HEK293T (cell line): ENCODE measurements around the gene ERCC8.

Experiments used
- CTCF ChIA-PET: fragments of 350-600 bp; formaldehyde crosslinking; extraction: SDS; loops from one replicate; lab custom pipeline; 2021; ENCODE audit warnings: antibody characterized with exemption, inconsistent platforms; lab: Yijun Ruan, JAX
- POLR2A ChIA-PET: fragments of 350-600 bp; formaldehyde crosslinking; extraction: SDS; loops from one replicate; lab custom pipeline; 2020; ENCODE audit warnings: antibody characterized with exemption, inconsistent platforms; lab: Yijun Ruan, JAX
- DNase-seq: peaks from one replicate; pipeline ENCODE4 v3.0.0; 2012; ENCODE audit warnings: mixed read lengths; ENCODE audit errors: extremely low spot score
- ARNT ChIP-seq: fragments of 450-650 bp; IDR thresholded peaks from 2 replicates; pipeline ENCODE4 v1.6.1; 2017; ENCODE audit warnings: mild to moderate bottlenecking
- BHLHE40 ChIP-seq: fragments of 450-650 bp; IDR thresholded peaks from 2 replicates; pipeline ENCODE4 v1.6.1; 2016; ENCODE audit warnings: mild to moderate bottlenecking, moderate library complexity, borderline replicate concordance
- CTBP1 ChIP-seq: fragments of 450-650 bp; IDR thresholded peaks from 2 replicates; pipeline ENCODE4 v1.6.1; 2016; ENCODE audit warnings: borderline replicate concordance
- ELF4 ChIP-seq: fragments of 450-650 bp; IDR thresholded peaks from 2 replicates; pipeline ENCODE4 v1.6.1; 2017; ENCODE audit warnings: antibody characterized with exemption
- FOXA1 ChIP-seq: fragments of 450-650 bp; IDR thresholded peaks from 2 replicates; pipeline ENCODE4 v1.6.1; 2016; ENCODE audit warnings: mild to moderate bottlenecking
- FOXK2 ChIP-seq: fragments of 450-650 bp; IDR thresholded peaks from 2 replicates; pipeline ENCODE4 v1.6.1; 2016; ENCODE audit warnings: mild to moderate bottlenecking
- FOXM1 ChIP-seq: fragments of 450-650 bp; IDR thresholded peaks from 2 replicates; pipeline ENCODE4 v1.6.1; 2017; ENCODE audit warnings: mild to moderate bottlenecking, borderline replicate concordance
- HDGF ChIP-seq: fragments of 450-650 bp; IDR thresholded peaks from 2 replicates; pipeline ENCODE4 v1.6.1; 2017; ENCODE audit warnings: antibody characterized with exemption, borderline replicate concordance
- L3MBTL2 ChIP-seq: fragments of 450-650 bp; conservative IDR thresholded peaks from 2 replicates; pipeline ENCODE4 v1.6.1; 2016; ENCODE audit warnings: mild to moderate bottlenecking
- LEF1 ChIP-seq: fragments of 450-650 bp; IDR thresholded peaks from 2 replicates; pipeline ENCODE4 v1.6.1; 2017; ENCODE audit warnings: mild to moderate bottlenecking, borderline replicate concordance
- NFRKB ChIP-seq: fragments of 450-650 bp; IDR thresholded peaks from 2 replicates; pipeline ENCODE4 v1.6.1; 2016; ENCODE audit warnings: mild to moderate bottlenecking, moderate library complexity
- SP1 ChIP-seq: fragments of 450-650 bp; IDR thresholded peaks from 2 replicates; pipeline ENCODE4 v1.6.1; 2017
- SUZ12 ChIP-seq: fragments of 450-650 bp; IDR thresholded peaks from 2 replicates; pipeline ENCODE4 v1.6.1; 2016; ENCODE audit warnings: mild to moderate bottlenecking
- TARDBP ChIP-seq: fragments of 450-650 bp; IDR thresholded peaks from 2 replicates; pipeline ENCODE4 v1.6.1; 2016
- ZNF384 ChIP-seq: fragments of 450-650 bp; IDR thresholded peaks from 2 replicates; pipeline ENCODE4 v1.6.1; 2016
- TF ChIP-seq, protein P1 (sequence below): fragments of 450-650 bp; IDR thresholded peaks from 2 replicates; pipeline ENCODE4 v1.6.1; 2016

Gene ERCC8

DNA sequence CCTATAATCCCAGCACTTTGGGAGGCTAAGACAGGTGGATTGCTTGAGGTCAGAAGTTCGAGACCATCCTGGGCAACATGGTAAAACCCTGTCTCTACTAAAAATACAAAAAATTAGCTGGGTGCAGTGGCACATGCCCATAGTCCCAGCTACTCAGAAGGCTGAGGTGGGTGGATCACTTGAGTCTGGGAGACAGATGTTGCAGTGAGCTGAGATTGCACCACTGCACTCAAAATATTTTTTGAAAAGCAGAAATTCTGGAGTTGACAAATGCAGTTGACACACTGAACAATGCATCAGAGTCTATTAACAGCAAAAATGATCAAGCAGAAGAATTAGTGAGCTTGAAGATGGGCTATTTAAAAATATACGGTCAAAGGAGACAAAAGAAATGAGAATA lies 35.6 kb upstream of the ERCC8 start:
- no peak for TF ChIP-seq BHLHE40
- TF ChIP-seq SP1 = no peak
- no peak for TF ChIP-seq HDGF
- TF ChIP-seq NFRKB = no peak
- TF ChIP-seq TARDBP = no peak
- TF ChIP-seq SUZ12 = no peak
- no peak for TF ChIP-seq FOXK2
- TF ChIP-seq CTBP1 = no peak
- TF ChIP-seq ELF4 = no peak
- CTCF ChIA-PET = no interaction called here
- POLR2A ChIA-PET = no interaction called here
- DNase-seq = no peak

DNA sequence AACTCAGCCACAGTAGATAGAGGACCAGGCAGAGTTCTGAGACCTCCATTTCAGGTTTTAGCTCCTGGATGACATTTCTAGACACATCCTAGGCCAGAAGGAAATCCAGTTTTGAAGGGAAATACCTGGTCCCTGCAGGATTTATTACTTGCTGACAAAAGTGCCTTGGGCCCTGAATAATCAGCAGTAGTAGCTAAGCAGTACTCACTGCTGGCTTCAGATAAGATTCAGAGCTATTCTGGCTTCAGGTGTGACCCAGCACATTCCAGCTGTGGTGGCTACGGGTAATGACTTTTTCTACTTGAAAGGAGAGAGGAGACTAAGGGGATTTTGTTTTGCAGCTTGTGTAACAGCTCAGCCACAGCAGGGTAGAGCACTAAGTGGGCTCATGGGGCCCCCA lies 34.1 kb upstream of the ERCC8 start:
- POLR2A ChIA-PET = no interaction called here
- no peak for DNase-seq
- TF ChIP-seq L3MBTL2 = no peak
- TF ChIP-seq, protein P1, sequence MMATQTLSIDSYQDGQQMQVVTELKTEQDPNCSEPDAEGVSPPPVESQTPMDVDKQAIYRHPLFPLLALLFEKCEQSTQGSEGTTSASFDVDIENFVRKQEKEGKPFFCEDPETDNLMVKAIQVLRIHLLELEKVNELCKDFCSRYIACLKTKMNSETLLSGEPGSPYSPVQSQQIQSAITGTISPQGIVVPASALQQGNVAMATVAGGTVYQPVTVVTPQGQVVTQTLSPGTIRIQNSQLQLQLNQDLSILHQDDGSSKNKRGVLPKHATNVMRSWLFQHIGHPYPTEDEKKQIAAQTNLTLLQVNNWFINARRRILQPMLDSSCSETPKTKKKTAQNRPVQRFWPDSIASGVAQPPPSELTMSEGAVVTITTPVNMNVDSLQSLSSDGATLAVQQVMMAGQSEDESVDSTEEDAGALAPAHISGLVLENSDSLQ = no peak
- no peak for TF ChIP-seq ARNT
- TF ChIP-seq SUZ12 = no peak
- no peak for TF ChIP-seq FOXA1
- TF ChIP-seq ELF4 = no peak
- no peak for TF ChIP-seq SP1
- no peak for TF ChIP-seq BHLHE40
- TF ChIP-seq TARDBP = no peak
- no peak for TF ChIP-seq ZNF384
- no peak for TF ChIP-seq NFRKB
- TF ChIP-seq LEF1 = no peak
- no peak for TF ChIP-seq FOXM1
- TF ChIP-seq FOXK2 = no peak
- no peak for TF ChIP-seq CTBP1
- no peak for TF ChIP-seq HDGF
- CTCF ChIA-PET = no interaction called here

GRCh38 chr5:60977956-60978737 lies 33.3 kb upstream of the ERCC8 start:
- DNase-seq = no peak
- POLR2A ChIA-PET = no interaction called here
- TF ChIP-seq BHLHE40 = no peak
- no peak for TF ChIP-seq FOXM1
- TF ChIP-seq, protein P1 = no peak
- no peak for TF ChIP-seq TARDBP
- no peak for TF ChIP-seq ELF4
- TF ChIP-seq SUZ12 = no peak
- no peak for TF ChIP-seq L3MBTL2
- TF ChIP-seq LEF1 = no peak
- no peak for TF ChIP-seq NFRKB
- TF ChIP-seq HDGF = no peak
- no peak for TF ChIP-seq ZNF384
- CTCF ChIA-PET = no interaction called here

DNA sequence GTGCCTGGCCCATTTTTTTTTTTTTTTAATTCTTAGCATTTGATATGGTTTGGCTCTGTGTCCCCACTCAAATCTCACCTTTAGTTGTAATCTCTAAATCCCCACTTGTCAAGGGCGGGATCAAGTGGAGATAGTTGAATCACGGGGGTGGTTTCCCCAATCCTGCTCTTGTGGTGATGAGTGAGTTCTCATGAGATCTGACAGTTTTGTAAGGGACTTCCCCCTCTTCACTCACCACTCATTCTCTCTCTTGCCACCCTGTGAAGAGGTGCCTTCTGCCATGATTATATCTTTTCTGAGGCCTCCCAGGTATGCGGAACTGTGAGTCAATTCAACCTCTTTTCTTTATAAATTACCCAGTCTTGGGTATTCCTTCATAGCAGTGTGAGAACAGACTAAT lies 27.4 kb upstream of the ERCC8 start:
- no peak for DNase-seq
- TF ChIP-seq ELF4 = no peak
- TF ChIP-seq BHLHE40 = no peak
- no peak for TF ChIP-seq CTBP1
- no peak for TF ChIP-seq L3MBTL2
- ChIA-PET POLR2A (no interaction called here), CTCF (no interaction called here)

DNA sequence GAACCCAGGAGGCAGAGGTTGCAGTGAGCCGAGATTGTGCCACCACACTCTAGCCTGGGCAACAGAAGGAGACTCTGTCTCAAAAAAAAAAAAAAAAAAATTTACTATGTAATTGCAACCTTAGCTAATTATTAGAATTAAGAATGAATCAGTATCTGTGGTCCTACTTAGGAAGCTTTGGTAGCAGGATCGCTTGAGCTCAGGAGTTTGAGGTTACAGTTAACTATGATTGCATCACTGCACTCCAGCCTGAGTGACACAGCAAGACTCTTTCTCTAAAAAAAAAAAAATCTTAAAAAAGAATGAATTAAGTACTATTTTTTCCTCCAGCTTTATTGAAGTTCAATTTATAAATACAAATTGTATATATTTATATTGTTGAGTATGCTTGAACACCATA lies 16.8 kb upstream of the ERCC8 start:
- TF ChIP-seq FOXM1 (no peak), LEF1 (no peak), ZNF384 (no peak), SP1 (no peak), FOXK2 (no peak), NFRKB (no peak), TARDBP (no peak), FOXA1 (no peak)
- ChIA-PET CTCF (interaction anchor here (0.7 kb wide), 1 partner anchor 300 kb away, joined by 4 read pairs; no protein-coding TSS in a partner anchor), POLR2A (no interaction called here)
- DNase-seq = no peak

DNA sequence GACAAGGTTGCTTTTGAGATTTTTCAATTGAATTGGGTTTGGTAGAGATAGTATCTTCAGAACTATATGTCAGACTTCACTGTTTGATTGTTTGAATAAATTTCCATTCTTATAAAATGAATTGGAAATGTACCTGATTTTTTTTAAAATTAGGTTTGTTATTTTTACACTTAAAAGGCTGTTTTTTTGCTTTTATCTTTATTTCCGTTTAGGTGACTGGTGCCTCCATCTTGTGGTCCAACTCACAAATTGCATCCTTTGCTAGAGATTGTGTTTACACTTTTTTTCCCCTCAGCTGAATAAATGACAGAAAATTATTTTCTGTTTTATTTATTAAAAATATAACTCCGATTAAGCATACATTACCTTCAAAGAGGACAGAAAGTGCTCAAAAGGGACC lies 15.7 kb upstream of the ERCC8 start:
- no peak for TF ChIP-seq ZNF384
- TF ChIP-seq CTBP1 = no peak
- TF ChIP-seq NFRKB = no peak
- TF ChIP-seq FOXM1 = no peak
- no peak for TF ChIP-seq FOXK2
- ChIA-PET CTCF (interaction anchor here (0.8 kb wide), 1 partner anchor 261 kb away, joined by 5 read pairs; the partner anchor contains the start of gene DEPDC1B), POLR2A (no interaction called here)
- no peak for DNase-seq

DNA sequence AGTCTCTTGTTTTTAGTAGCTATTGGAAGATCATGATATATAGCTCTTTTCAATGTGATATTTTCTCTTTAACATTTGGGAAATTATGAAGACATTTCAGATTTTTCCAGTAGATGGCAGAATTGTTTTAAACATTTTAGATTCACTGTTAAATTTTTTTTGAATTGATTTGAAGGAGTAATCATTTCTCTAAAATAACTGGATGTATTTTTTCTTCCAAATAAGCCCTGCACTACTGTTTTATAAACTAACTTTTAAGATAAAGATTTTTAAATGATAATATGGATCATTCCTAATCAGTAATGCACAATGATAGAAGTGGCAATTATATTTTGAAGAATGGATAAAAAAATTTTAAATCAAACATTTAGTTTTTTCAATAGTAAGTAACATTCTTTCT lies 14.3 kb upstream of the ERCC8 start:
- DNase-seq = no peak
- ChIA-PET CTCF (no interaction called here), POLR2A (no interaction called here)
- TF ChIP-seq ARNT (no peak), SUZ12 (no peak)
- TF ChIP-seq, protein P1 = no peak
